HEK293 (cell line): ENCODE measurements around the gene MYO3A.
A peak's percentile ranks its signal among the peaks of the same experiment; 100 is the strongest.

Experiments
- CTCF ChIA-PET: fragments of 350-600 bp; formaldehyde crosslinking; extraction: SDS; loops from one replicate; lab custom pipeline; 2021; ENCODE audit warnings: antibody characterized with exemption; lab: Yijun Ruan, JAX
- POLR2A ChIA-PET: fragments of 300-600 bp; formaldehyde crosslinking; extraction: SDS; loops from one replicate; lab custom pipeline; 2020; ENCODE audit warnings: antibody characterized with exemption, inconsistent platforms; lab: Yijun Ruan, JAX
- H3K27ac ChIP-seq: fragments of 200-500 bp; sonication (Bioruptor generic); 2 replicates; pipeline ENCODE4 v1.5.1; 2014; ENCODE audit warnings: low read depth, low read length, control low read depth, inconsistent platforms; ENCODE audit errors: extremely low read depth
- H3K36me3 ChIP-seq, 2 experiments: fragments of 200-500 bp in 1 of 2; sonication (Bioruptor generic) in 1 of 2; 1 replicate in 1 of 2; 2 replicates in 1 of 2; pipeline ENCODE4 v1.5.1; 2014 to 2017; ENCODE audit warnings: inconsistent platforms in 2 of 2, low read length in 2 of 2; ENCODE audit not compliant: control insufficient read depth in 2 of 2, insufficient read depth in 1 of 2
- H3K4me1 ChIP-seq: fragments of 200-500 bp; sonication (Bioruptor generic); 2 replicates; pipeline ENCODE4 v1.5.1; 2014; ENCODE audit warnings: mild to moderate bottlenecking, low read length, inconsistent platforms; ENCODE audit not compliant: control insufficient read depth, insufficient read depth
- H3K4me3 ChIP-seq: 2 replicates; pipeline ENCODE4 v1.5.1; 2011; ENCODE audit warnings: low read depth, mild to moderate bottlenecking, control low read depth, low read length, moderate library complexity
- H3K9me3 ChIP-seq: fragments of 200-500 bp; sonication (Bioruptor generic); 2 replicates; pipeline ENCODE4 v1.5.1; 2014; ENCODE audit warnings: low read depth, low read length, inconsistent platforms; ENCODE audit not compliant: control insufficient read depth, insufficient read depth
- CTCF ChIP-seq: fragments of 450-650 bp; formaldehyde crosslinking; IDR thresholded peaks from 2 replicates; pipeline ENCODE4 v1.5.1; 2016; ENCODE audit warnings: missing biosample characterization, missing genetic modification characterization
- GLI4 ChIP-seq: fragments of 450-650 bp; formaldehyde crosslinking; IDR thresholded peaks from 2 replicates; pipeline ENCODE4 v1.5.1; 2016; ENCODE audit warnings: missing biosample characterization, missing genetic modification characterization
- KLF1 ChIP-seq: fragments of 450-650 bp; formaldehyde crosslinking; IDR thresholded peaks from 2 replicates; pipeline ENCODE4 v1.5.1; 2016; ENCODE audit warnings: missing biosample characterization, missing genetic modification characterization
- SCRT1 ChIP-seq: fragments of 450-650 bp; formaldehyde crosslinking; IDR thresholded peaks from 2 replicates; pipeline ENCODE4 v1.5.1; 2016; ENCODE audit warnings: missing biosample characterization, missing genetic modification characterization, borderline replicate concordance
- SP7 ChIP-seq: fragments of 450-650 bp; formaldehyde crosslinking; IDR thresholded peaks from 2 replicates; pipeline ENCODE4 v1.5.1; 2016; ENCODE audit warnings: missing biosample characterization, missing genetic modification characterization
- WT1 ChIP-seq: fragments of 450-650 bp; formaldehyde crosslinking; IDR thresholded peaks from 2 replicates; pipeline ENCODE4 v1.5.1; 2016; ENCODE audit warnings: missing biosample characterization, missing genetic modification characterization
- ZBTB20 ChIP-seq: fragments of 450-650 bp; formaldehyde crosslinking; IDR thresholded peaks from 2 replicates; pipeline ENCODE4 v1.5.1; 2016; ENCODE audit warnings: missing biosample characterization, missing genetic modification characterization
- ZBTB21 ChIP-seq: fragments of 450-650 bp; formaldehyde crosslinking; IDR thresholded peaks from 2 replicates; pipeline ENCODE4 v1.5.1; 2017; ENCODE audit warnings: missing biosample characterization, missing genetic modification characterization
- ZBTB48 ChIP-seq: fragments of 450-650 bp; formaldehyde crosslinking; IDR thresholded peaks from 2 replicates; pipeline ENCODE4 v1.5.1; 2016; ENCODE audit warnings: missing biosample characterization, missing genetic modification characterization
- ZBTB7A ChIP-seq: fragments of 450-650 bp; formaldehyde crosslinking; IDR thresholded peaks from 2 replicates; pipeline ENCODE4 v1.5.1; 2016; ENCODE audit warnings: low read depth, missing biosample characterization, missing genetic modification characterization
- ZFHX2 ChIP-seq: fragments of 450-650 bp; formaldehyde crosslinking; conservative IDR thresholded peaks from 2 replicates; pipeline ENCODE4 v1.5.1; 2016; ENCODE audit warnings: missing biosample characterization, missing genetic modification characterization
- ZFP3 ChIP-seq: fragments of 450-650 bp; formaldehyde crosslinking; IDR thresholded peaks from 2 replicates; pipeline ENCODE4 v1.5.1; 2016; ENCODE audit warnings: low read depth, missing biosample characterization, missing genetic modification characterization
- ZFP69B ChIP-seq: fragments of 450-650 bp; formaldehyde crosslinking; IDR thresholded peaks from 2 replicates; pipeline ENCODE4 v1.5.1; 2016; ENCODE audit warnings: missing biosample characterization, missing genetic modification characterization
- ZNF10 ChIP-seq: fragments of 450-650 bp; formaldehyde crosslinking; IDR thresholded peaks from 2 replicates; pipeline ENCODE4 v1.5.1; 2017; ENCODE audit warnings: missing biosample characterization, missing genetic modification characterization
- ZNF140 ChIP-seq: fragments of 450-650 bp; formaldehyde crosslinking; IDR thresholded peaks from 2 replicates; pipeline ENCODE4 v1.5.1; 2016; ENCODE audit warnings: missing biosample characterization, missing genetic modification characterization
- ZNF16 ChIP-seq: fragments of 450-650 bp; formaldehyde crosslinking; IDR thresholded peaks from 2 replicates; pipeline ENCODE4 v1.5.1; 2016; ENCODE audit warnings: low read depth, missing biosample characterization, missing genetic modification characterization
- ZNF175 ChIP-seq: fragments of 450-650 bp; formaldehyde crosslinking; IDR thresholded peaks from 2 replicates; pipeline ENCODE4 v1.5.1; 2016; ENCODE audit warnings: missing biosample characterization, missing genetic modification characterization
- ZNF24 ChIP-seq: fragments of 450-650 bp; formaldehyde crosslinking; IDR thresholded peaks from 2 replicates; pipeline ENCODE4 v1.5.1; 2016; ENCODE audit warnings: missing biosample characterization, missing genetic modification characterization
- ZNF394 ChIP-seq: fragments of 450-650 bp; formaldehyde crosslinking; IDR thresholded peaks from 2 replicates; pipeline ENCODE4 v1.5.1; 2016; ENCODE audit warnings: missing biosample characterization, missing genetic modification characterization, mild to moderate bottlenecking, moderate library complexity, borderline replicate concordance
- ZNF510 ChIP-seq: fragments of 450-650 bp; formaldehyde crosslinking; IDR thresholded peaks from 2 replicates; pipeline ENCODE4 v1.5.1; 2018; ENCODE audit warnings: mild to moderate bottlenecking, missing genetic modification characterization, missing biosample characterization; ENCODE audit not compliant: insufficient replicate concordance
- ZNF571 ChIP-seq: fragments of 450-650 bp; formaldehyde crosslinking; IDR thresholded peaks from 2 replicates; pipeline ENCODE4 v1.5.0; 2017; ENCODE audit warnings: missing biosample characterization, missing genetic modification characterization
- ZNF600 ChIP-seq: fragments of 450-650 bp; formaldehyde crosslinking; IDR thresholded peaks from 2 replicates; pipeline ENCODE4 v1.5.1; 2016; ENCODE audit warnings: missing biosample characterization, missing genetic modification characterization
- ZNF629 ChIP-seq: fragments of 450-650 bp; formaldehyde crosslinking; IDR thresholded peaks from 2 replicates; pipeline ENCODE4 v1.5.1; 2017; ENCODE audit warnings: missing biosample characterization, missing genetic modification characterization
- ZNF660 ChIP-seq: fragments of 450-650 bp; IDR thresholded peaks from 2 replicates; pipeline ENCODE4 v1.5.1; 2018; ENCODE audit warnings: missing biosample characterization, mild to moderate bottlenecking, missing genetic modification characterization
- ZNF677 ChIP-seq: fragments of 450-650 bp; IDR thresholded peaks from 2 replicates; pipeline ENCODE4 v1.5.0; 2018; ENCODE audit warnings: missing biosample characterization, mild to moderate bottlenecking, missing genetic modification characterization, moderate library complexity
- ZNF692 ChIP-seq: fragments of 450-650 bp; formaldehyde crosslinking; IDR thresholded peaks from 2 replicates; pipeline ENCODE4 v1.5.1; 2016; ENCODE audit warnings: missing biosample characterization, missing genetic modification characterization
- ZNF785 ChIP-seq: fragments of 450-650 bp; formaldehyde crosslinking; IDR thresholded peaks from 2 replicates; pipeline ENCODE4 v1.5.1; 2016; ENCODE audit warnings: missing biosample characterization, missing genetic modification characterization
- TF ChIP-seq, protein P1 (sequence below): fragments of 450-650 bp; formaldehyde crosslinking; IDR thresholded peaks from 2 replicates; pipeline ENCODE4 v1.5.1; 2016; ENCODE audit warnings: missing biosample characterization, missing genetic modification characterization
- TF ChIP-seq, protein P2 (sequence below): fragments of 450-650 bp; formaldehyde crosslinking; IDR thresholded peaks from 2 replicates; pipeline ENCODE4 v1.5.1; 2016; ENCODE audit warnings: missing biosample characterization, missing genetic modification characterization
- TF ChIP-seq, protein P3 (sequence below): fragments of 450-650 bp; formaldehyde crosslinking; IDR thresholded peaks from 2 replicates; pipeline ENCODE4; 2016; ENCODE audit warnings: missing biosample characterization, missing genetic modification characterization

The MYO3A gene

DNA sequence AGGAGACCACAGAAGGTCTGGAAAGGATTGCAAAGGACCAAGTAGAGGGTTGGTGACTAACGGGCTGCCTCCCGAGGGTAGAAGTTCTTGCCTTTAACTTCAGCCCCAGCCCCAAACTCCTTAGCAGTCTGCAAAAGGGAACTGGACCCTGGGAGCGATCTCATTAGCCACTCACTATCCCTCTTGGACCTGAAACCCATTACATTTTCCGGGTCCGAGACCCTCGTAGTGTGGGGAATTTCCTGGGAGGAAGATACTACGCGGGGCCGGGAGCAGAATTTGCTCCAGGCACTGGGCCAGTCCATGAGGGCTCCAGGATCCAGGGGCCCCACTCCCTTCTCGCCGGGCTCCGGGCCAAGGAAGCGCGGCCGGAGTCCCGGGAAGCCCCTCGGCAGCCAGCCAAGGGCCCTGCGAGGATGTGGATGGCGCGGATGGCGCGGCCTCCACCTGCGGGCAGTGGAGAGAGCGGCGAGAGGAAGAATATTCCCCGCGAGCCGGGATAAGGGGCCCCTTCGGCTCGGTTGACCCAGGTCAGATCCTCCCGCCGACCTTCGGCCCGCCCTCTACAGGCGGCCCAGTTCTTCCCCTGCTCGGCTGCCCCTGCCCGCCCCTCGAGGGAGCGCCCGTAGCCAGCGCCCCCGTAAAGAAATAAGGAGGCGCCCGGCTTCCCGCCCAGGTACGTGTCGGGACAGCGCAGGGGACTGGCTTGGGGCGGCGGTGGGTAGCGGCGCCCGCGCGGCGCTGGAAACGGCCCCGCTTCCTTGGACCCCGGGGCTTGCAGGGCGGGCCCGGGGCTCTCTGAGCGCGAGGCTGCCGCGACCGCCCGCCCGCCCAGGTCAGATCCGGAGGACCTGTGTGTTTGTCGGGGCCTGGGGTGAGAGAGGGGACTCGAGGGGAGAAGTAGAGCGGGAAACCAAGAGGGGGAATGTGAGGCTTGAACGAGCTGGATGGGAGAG, at the start of gene MYO3A:
Gene MYO3A, plus strand, starts transcription at position 577 of the 956 bp plus-strand sequence. CDS start 17,882 bp downstream, outside the sequence.
- Histone ChIP-seq H3K9me3 (no peaks in the 10 kb centered on the region), H3K27ac (peak within 1 kb of the TSS; percentile 88), H3K4me1 (no peaks in the 10 kb centered on the region), H3K36me3 (no peaks in the 10 kb centered on the region), H3K4me3 (peak within 1 kb of the TSS; percentile 61)
- ChIA-PET CTCF (interaction anchor here (0.6 to 1.7 kb wide), 3 partner anchors 36 to 329 kb away, joined by 3 to 12 read pairs (median 3); no protein-coding TSS in a partner anchor), POLR2A (interaction anchor here (0.8 kb wide), 1 partner anchor 792 kb away, joined by 5 read pairs; no protein-coding TSS in a partner anchor)
- TF ChIP-seq SP7 (tag by site-specific recombination) (0 out of 2 replicates have a peak, but pooled peaks have one; percentile 13), ZNF785 (no peak), ZNF16 (tag by site-specific recombination) (no peak), ZNF660 (tag by site-specific recombination) (peak; percentile 54; the same call in 1 of the 2 replicates), ZFHX2 (no peak), ZNF677 (tag by site-specific recombination) (no peak), WT1 (tag by site-specific recombination) (no peak), SCRT1 (tag by site-specific recombination) (no peak), ZFP3 (tag by site-specific recombination) (no peak), ZNF510 (tag by site-specific recombination) (no peak), ZBTB20 (tag by site-specific recombination) (peak; percentile 92), CTCF (tag by site-specific recombination) (peak; percentile 72; the same call in 1 of the 2 replicates), GLI4 (tag by site-specific recombination) (no peak), KLF1 (tag by site-specific recombination) (no peak), ZNF571 (tag by site-specific recombination) (no peak), ZNF394 (no peak), ZNF175 (tag by site-specific recombination) (no peak), ZNF600 (tag by site-specific recombination) (peak; percentile 11; the same call in 1 of the 2 replicates), ZNF24 (tag by site-specific recombination) (no peak), ZBTB7A (tag by site-specific recombination) (no peak), ZNF140 (tag by site-specific recombination) (no peak), ZNF629 (tag by site-specific recombination) (no peak), ZNF10 (no peak), ZFP69B (peak; percentile 63), ZNF692 (peak; percentile 86), ZBTB48 (peak; percentile 77), ZBTB21 (tag by site-specific recombination) (no peak)
- TF ChIP-seq, protein P1, sequence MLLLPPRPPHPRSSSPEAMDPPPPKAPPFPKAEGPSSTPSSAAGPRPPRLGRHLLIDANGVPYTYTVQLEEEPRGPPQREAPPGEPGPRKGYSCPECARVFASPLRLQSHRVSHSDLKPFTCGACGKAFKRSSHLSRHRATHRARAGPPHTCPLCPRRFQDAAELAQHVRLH: no peak
- TF ChIP-seq, protein P2, sequence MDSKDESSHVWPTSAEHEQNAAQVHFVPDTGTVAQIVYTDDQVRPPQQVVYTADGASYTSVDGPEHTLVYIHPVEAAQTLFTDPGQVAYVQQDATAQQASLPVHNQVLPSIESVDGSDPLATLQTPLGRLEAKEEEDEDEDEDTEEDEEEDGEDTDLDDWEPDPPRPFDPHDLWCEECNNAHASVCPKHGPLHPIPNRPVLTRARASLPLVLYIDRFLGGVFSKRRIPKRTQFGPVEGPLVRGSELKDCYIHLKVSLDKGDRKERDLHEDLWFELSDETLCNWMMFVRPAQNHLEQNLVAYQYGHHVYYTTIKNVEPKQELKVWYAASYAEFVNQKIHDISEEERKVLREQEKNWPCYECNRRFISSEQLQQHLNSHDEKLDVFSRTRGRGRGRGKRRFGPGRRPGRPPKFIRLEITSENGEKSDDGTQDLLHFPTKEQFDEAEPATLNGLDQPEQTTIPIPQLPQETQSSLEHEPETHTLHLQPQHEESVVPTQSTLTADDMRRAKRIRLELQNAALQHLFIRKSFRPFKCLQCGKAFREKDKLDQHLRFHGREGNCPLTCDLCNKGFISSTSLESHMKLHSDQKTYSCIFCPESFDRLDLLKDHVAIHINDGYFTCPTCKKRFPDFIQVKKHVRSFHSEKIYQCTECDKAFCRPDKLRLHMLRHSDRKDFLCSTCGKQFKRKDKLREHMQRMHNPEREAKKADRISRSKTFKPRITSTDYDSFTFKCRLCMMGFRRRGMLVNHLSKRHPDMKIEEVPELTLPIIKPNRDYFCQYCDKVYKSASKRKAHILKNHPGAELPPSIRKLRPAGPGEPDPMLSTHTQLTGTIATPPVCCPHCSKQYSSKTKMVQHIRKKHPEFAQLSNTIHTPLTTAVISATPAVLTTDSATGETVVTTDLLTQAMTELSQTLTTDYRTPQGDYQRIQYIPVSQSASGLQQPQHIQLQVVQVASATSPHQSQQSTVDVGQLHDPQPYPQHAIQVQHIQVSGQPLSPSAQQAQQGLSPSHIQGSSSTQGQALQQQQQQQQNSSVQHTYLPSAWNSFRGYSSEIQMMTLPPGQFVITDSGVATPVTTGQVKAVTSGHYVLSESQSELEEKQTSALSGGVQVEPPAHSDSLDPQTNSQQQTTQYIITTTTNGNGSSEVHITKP (tag by site-specific recombination): peak; percentile 96
- TF ChIP-seq, protein P3, sequence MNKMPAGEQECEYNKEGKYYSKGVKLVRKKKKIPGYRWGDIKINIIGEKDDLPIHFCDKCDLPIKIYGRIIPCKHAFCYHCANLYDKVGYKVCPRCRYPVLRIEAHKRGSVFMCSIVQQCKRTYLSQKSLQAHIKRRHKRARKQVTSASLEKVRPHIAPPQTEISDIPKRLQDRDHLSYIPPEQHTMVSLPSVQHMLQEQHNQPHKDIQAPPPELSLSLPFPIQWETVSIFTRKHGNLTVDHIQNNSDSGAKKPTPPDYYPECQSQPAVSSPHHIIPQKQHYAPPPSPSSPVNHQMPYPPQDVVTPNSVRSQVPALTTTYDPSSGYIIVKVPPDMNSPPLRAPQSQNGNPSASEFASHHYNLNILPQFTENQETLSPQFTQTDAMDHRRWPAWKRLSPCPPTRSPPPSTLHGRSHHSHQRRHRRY: no peak
